GM13977 (cell line): ENCODE results near the gene OSBPL8.
"Not testable (repeated sequence)": the region's sequence is repeated elsewhere in the genome, so short reads cannot be mapped to it uniquely, and the experiment has no call there.

Experiments
- DNase-seq: peaks from one replicate; pipeline ENCODE4 v3.0.0; 2012; ENCODE audit warnings: low spot score
- in situ Hi-C: fragments of 300-500 bp; cut with MboI; formaldehyde crosslinking; loops from one replicate; pipeline ENCODE4 v1.12.0; 2022; ENCODE audit warnings: low sequenced_read_pairs, low pct_unique_long_range_greater_than_20kb, mixed read lengths, inconsistent platforms; ENCODE audit not compliant: unreplicated experiment
- TF ChIP-seq, protein P1 (sequence below): IDR thresholded peaks from 2 replicates; pipeline ENCODE4 v1.5.1; 2012; ENCODE audit warnings: mild to moderate bottlenecking, control low read depth; ENCODE audit not compliant: insufficient read depth; ENCODE audit errors: extremely low read depth, missing control alignments

OSBPL8 gene

DNA sequence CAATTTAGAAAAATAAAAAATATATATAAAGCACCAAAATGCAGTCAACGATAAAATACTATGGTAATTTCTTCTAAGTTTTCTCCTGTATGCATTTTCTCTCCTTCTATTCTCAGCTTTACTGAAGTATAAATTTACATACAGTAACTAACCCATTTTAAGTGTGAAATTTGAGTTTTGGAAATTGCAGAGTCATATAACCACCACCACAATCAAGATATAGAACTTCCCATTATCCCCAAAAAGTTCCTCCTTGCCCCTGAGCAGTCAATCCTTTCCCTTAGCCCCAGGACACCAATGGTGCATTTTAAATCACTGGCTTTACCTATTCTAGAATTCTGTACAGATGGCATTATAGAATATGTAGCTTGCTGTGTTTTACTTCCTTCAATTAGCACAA, 180.3 kb downstream of the OSBPL8 start:
- DNase-seq: no peak
- in situ Hi-C loops: no loop called here
- TF ChIP-seq, protein P1, sequence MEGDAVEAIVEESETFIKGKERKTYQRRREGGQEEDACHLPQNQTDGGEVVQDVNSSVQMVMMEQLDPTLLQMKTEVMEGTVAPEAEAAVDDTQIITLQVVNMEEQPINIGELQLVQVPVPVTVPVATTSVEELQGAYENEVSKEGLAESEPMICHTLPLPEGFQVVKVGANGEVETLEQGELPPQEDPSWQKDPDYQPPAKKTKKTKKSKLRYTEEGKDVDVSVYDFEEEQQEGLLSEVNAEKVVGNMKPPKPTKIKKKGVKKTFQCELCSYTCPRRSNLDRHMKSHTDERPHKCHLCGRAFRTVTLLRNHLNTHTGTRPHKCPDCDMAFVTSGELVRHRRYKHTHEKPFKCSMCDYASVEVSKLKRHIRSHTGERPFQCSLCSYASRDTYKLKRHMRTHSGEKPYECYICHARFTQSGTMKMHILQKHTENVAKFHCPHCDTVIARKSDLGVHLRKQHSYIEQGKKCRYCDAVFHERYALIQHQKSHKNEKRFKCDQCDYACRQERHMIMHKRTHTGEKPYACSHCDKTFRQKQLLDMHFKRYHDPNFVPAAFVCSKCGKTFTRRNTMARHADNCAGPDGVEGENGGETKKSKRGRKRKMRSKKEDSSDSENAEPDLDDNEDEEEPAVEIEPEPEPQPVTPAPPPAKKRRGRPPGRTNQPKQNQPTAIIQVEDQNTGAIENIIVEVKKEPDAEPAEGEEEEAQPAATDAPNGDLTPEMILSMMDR: no peak

DNA sequence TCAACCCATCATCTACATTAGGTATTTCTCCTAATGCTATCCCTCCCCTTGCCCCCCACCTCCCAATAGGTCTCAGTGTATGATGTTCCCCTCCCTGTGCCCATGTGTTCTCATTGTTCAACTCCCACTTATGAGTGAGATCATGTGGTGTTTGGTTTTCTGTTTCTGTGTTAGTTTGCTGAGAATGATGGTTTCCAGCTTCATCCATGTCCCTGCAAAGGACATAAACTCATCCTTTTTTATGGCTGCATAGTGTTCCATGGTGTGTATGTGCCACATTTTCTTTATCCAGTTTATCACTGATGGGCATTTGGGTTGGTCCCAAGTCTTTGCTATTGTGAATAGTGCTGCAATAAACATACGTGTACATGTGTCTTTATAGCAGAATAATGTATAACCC, 182.7 kb downstream of the OSBPL8 start:
- DNase-seq, in situ Hi-C loops: not testable (repeated sequence)

DNA sequence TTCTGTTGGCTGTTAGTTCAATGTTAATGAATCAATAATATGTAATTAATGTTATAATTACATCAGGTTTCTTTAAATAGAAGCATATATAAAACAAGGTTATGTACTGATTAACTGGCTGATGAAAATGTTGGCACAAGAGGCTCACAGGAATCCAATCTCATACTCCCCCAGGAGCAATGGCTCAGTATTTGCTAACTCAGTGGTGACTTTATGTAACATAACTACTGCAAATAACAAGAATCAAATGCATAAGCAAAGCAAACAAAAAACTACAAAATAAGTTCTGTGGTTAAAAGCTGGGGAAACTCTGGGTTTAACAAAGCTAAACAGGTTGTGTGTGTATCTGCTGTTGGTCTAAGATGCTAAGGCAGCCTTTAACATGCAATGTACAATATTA, 183.6 kb downstream of the OSBPL8 start:
- in situ Hi-C loops: no loop called here
- TF ChIP-seq, protein P1: no peak

DNA sequence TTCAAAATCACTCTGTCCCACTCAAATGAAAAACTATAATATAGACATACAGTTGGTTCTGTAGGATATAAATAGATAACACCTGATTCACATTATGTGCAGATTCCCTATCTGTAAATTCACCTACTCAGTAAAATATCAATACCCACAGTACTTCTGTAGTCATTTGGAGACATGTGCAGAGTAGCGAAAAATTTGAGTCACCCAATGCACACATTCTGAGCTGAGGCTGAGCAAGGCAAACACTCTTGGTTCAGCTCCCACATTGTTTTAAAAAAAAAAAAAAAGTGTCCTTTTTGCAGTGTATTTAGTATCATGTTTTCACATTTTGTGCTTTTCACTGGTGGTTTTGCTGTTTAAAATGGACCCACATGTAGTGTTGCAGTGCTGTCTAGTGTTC, 184.1 kb downstream of the OSBPL8 start:
- in situ Hi-C loops: no loop called here
- TF ChIP-seq, protein P1: no peak

More for the DNA sequence above, 183.6 kb downstream of the OSBPL8 start:
- no peak for DNase-seq

DNA sequence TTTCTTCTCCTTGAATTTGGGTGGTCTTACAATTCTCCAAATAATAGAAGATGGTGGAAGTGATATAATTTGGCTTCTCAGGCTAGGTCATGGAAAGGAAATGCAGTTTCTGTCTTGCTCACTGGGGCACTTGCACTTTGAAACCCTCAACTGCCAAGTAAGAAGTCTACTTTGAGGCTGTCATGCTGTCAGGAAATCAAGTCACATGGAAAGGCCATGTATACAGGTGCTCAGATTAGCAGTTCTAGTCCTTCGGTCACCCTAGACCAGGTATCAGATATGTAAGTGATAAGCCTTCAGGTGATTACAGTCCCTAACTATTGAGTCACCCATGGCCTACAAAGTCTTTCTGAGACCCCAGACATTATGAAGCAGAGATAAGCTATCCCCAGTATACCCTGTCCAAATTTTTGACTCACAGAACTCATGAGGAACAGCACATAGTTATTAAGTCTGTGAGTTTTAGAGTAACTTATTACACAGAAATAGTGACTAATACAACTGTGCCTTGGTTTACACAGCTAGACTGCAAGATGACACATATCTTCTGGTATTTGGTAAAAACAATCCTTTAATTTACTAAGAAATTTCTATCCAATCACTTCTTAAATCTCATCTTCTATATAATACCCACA, 185.1 kb downstream of the OSBPL8 start:
- DNase-seq: no peak
- TF ChIP-seq, protein P1: no peak
- in situ Hi-C loops: no loop called here

More for the DNA sequence above, 184.1 kb downstream of the OSBPL8 start:
- no peak for DNase-seq

DNA sequence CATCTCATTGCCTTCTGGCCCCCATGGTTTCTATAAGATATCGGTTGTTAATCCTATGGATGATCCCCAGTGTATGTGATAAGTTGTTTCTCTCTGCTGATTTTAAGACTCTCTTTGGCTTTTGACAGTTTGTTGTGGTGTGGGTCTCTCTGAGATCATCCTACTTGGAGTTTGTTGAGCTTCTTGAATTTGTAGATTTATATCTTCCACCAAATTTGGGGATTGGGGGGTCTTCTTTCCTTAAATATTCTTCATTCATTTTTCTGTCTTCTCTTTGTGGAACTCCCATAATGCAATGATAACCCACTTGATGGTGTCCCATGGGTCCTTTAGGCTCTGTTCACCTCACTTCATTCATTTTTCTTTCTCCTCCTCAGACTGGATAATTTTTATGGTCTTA, 191.3 kb downstream of the OSBPL8 start:
- TF ChIP-seq, protein P1: no peak
- DNase-seq: no peak
- in situ Hi-C loops: no loop called here

DNA sequence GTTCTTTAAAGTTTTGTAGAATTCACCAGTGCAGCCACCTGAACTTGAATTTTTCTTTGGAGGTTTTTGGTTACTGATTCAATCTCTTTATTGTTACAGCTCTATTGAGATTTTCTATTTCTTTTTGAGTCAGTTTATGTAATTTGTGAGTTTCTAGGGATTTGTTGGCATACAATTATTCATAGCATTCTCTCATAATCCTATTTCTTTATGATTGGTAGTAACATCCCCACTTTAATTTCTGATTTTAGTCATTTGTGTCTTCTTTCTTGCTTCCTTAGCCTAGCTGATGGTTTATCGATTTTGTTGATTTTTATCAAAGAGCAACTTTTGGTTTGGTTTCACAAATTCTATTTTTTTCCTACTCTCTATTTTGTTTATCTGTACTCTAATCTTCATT, 193.4 kb downstream of the OSBPL8 start:
- TF ChIP-seq, protein P1: no peak
- DNase-seq: no peak
- in situ Hi-C loops: no loop called here

DNA sequence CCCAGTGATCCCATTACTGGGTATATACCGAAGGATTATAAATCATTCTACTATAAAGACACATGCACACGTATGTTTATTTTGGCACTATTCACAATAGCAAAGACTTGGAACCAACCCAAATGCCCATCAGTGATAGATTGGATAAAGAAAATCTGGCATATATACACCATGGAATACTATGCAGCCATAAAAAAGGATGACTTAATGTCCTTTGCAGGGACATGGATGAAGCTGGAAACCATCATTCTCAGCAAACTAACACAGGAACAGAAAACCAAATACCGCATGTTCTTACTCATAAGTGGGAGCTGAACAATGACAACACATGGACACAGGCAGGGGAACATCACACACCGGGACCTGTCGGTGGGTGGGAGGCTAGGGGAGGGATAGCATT, 195.4 kb downstream of the OSBPL8 start:
- DNase-seq, in situ Hi-C loops: not testable (repeated sequence)
